ENCODE measurements around the gene KLHL26.
"Not testable (repeated sequence)": the region's sequence is repeated elsewhere in the genome, so short reads cannot be mapped to it uniquely, and the experiment has no call there.

The KLHL26 gene

DNA sequence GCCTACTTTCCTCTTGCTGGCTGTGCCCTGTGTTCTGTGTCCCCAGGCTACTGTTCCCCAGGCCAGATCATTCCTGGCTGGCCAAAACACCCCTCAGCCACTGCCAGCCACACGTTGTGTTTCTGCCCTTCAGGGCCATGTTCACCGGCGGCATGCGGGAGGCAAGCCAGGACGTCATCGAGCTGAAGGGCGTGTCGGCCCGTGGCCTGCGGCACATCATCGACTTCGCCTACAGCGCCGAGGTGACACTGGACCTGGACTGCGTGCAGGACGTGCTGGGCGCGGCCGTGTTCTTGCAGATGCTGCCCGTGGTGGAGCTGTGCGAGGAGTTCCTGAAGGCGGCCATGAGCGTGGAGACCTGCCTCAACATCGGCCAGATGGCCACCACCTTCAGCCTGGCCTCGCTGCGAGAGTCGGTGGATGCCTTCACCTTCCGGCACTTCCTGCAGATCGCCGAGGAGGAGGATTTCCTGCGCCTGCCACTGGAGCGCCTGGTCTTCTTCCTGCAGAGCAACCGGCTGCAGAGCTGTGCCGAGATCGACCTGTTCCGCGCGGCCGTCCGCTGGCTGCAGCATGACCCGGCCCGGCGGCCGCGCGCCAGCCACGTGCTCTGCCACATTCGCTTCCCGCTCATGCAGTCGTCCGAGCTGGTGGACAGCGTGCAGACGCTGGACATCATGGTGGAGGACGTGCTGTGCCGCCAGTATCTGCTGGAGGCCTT is 30.9 kb downstream of the KLHL26 start:
- no peak for FAIRE-seq

DNA sequence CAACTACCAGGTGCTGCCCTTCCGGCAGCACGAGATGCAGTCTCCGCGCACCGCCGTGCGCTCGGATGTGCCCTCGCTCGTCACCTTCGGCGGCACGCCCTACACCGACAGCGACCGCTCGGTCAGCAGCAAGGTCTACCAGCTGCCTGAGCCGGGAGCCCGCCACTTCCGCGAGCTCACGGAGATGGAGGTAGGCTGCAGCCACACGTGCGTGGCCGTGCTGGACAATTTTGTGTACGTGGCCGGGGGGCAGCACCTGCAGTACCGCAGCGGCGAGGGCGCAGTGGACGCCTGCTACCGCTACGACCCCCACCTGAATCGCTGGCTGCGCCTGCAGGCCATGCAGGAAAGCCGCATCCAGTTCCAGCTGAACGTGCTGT is 31.4 kb downstream of the KLHL26 start:
- no peak for FAIRE-seq

GRCh38 chr19:18668744-18669523 is 32.1 kb downstream of the KLHL26 start:
- no peak for FAIRE-seq

DNA sequence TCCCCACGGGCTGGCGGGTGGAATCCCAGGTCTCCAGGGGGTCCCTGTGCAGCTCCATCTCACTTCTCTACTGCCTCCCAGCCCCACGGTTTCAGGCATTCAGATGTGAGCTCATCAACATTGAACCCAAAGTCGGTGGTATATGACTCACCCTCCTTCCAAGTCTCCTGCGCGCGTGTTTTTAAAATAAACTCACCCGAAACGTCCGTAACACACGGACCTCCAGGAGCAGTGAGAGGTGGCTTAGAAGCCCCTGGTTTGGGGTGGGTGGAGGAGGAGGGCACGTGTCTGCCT is 32.6 kb downstream of the KLHL26 start:
- no peak for FAIRE-seq

DNA sequence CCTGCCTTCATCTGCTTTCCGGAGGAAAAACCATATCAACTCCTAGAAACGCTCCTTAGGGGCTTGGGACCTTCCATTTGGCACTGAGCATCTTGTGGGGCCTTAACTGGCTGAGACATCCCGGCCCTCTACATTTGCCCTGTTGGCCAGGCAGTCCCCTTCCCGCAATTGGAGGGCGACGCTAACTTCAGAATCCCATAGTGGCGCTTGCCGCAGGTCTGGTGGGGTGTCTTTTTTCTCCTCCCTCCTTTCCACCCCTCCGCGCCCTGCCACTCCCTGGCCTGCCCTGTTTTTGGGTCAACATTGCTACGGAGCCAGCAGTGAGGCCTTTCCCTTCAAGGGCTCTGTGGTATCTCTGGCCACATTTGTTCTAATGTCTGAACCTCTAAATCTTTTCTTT is 33.1 kb downstream of the KLHL26 start:
- FAIRE-seq, result no peak

- FAIRE-seq, result no peak
Observed at GRCh38 chr19:18670312-18670711, 33.5 kb downstream of the KLHL26 start.

DNA sequence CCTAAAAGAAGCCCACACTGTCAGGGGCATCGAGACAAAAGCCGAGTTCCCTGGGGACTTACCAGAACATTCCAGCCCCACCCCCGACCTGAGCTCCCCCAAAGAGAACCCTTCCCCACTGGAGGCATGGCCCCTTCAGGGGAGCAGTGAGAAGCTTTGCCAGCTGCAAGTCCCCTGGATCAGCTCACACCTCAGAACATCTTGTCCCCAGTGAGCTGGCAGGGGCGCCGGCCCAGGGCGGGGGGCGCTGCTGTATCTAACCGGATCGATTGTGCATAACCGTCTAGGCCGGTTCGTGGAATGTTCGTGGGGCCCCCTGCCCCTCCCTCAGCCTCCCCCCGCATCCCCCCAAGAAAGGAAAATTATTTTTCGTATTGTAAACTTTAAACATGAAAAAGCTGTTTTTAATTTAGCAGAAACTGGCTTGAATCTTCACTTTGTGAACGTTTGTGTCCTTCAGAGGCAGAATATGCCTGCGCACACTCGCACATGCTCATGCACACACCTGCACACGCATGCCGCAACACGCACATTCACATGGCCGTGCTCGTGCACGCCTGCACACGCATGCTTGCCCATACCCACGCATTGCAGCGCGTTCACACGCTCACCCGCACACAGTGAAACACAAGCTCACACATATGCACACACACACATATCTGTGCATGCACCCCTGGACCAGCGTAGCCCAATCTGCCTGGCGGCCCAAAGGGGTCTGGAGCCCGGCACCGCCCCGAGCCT is 34.6 kb downstream of the KLHL26 start:
- no peak for FAIRE-seq

GRCh38 chr19:18672044-18672451 is 35.2 kb downstream of the KLHL26 start:
- no peak for FAIRE-seq

GRCh38 chr19:18672606-18673337 is 35.9 kb downstream of the KLHL26 start:
- FAIRE-seq, result no peak

DNA sequence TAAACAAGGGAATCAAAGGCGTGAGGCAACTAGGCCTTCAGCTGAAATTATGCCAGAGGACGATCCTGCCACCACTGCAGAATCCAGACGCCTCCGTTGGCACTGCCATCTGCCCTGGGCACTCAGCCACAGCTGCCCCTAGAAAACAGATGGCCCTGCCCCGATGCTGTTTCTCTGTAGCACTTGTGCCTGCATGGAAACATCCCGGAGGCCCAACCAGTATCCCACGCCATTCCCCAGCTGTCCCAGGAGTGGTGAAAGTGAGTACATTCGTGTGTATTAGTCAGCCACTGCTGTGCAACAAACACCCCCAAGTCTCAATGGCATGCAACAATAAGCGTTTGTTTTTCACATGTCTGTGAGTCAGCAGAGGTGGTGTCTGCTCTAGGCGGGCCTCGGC is 37.8 kb downstream of the KLHL26 start:
- FAIRE-seq, result no peak

- FAIRE-seq, result no peak
Observed at GRCh38 chr19:18675779-18676178, 39.0 kb downstream of the KLHL26 start.

DNA sequence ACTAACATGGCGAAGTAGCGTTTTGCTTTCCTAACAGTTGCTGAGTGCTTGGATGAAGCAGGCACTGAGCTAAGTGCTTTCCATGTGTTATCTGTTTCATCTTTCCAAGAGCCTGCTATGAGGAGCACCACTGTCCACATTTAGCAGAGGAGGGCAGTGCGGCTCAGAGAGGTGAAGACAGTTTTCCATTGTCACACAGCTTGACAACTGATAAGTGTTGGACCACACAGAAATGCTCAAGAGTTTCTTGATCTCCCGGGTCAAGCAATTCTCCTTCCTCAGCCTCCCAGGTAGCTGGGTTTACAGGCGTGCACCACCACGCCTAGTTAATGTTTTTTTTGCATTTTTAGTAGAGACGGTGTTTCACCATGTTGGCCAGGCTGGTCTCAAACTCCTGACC is 39.9 kb downstream of the KLHL26 start:
- FAIRE-seq, result no peak

GRCh38 chr19:18677156-18677555 is 40.3 kb downstream of the KLHL26 start:
- FAIRE-seq, result no peak

DNA sequence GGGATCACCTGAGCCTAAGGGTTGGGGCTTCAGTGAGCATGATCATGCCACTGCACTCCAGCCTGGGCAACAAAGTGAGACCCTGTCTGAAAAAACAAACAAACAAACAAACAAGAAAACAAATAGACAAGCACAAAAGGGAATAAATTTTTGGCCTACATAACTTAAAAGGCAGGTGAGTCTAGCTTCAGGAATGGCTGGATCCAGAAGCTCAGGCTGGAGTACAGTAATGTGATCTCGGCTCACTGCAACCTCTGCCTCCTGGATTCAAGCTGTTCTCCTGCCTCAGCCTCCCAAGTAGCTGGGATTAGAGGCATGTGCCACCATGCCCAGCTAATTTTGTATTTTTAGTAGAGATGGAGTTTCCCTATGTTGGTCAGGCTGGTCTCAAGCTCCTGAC is 43.3 kb downstream of the KLHL26 start:
- not testable (repeated sequence) for FAIRE-seq

GRCh38 chr19:18682807-18683108 is 45.9 kb downstream of the KLHL26 start:
- FAIRE-seq, result no peak

GRCh38 chr19:18683109-18683957 is 46.5 kb downstream of the KLHL26 start, which contains the start of gene CRTC1:
Gene CRTC1, plus strand, starts transcription at chr19:18683680. Its CDS starts 23 bp downstream, at chr19:18683703.
- FAIRE-seq, result no peak

GRCh38 chr19:18683958-18684641 is 47.3 kb downstream of the KLHL26 start:
- FAIRE-seq, result no peak

GRCh38 chr19:18684642-18684993 is 47.8 kb downstream of the KLHL26 start:
- FAIRE-seq, result no peak

- no peak for FAIRE-seq
Observed at GRCh38 chr19:18685597-18686190, 48.9 kb downstream of the KLHL26 start.

DNA sequence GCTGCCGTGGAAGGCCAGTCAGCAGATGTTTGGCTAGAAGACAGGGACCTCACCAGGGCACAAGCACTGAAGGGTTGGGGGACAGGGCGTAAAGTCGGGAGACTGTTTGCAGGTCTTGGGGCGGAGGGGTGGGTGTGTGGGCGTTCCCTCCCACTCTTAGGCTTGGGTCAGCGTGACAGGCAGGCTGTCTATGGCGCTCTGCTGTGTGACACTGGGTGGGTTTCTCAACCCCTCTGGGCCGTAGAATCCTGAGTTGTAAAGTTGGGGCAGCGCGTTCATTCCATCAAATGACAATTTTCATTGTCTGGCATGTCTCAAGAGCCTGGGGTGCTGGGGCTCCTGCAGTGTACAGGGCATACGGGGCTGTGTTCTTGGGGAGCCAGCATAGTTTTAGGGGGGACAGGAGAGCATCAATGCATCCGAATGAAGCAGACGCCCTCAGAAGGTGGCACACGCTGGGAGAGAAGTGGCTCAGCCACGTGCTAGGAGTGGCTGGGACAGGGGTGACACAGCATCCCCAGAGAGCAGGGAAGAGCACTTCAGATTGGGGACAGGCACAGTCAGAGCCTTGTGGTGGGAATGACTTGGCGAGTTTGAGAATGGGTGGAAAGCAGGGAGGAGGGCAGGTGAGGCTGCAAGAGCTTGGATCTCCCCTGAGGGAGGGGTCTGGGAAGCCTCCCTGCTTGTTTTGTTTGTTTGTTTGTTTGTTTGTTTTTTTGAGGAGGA is 51.1 kb downstream of the KLHL26 start:
- FAIRE-seq, result no peak

DNA sequence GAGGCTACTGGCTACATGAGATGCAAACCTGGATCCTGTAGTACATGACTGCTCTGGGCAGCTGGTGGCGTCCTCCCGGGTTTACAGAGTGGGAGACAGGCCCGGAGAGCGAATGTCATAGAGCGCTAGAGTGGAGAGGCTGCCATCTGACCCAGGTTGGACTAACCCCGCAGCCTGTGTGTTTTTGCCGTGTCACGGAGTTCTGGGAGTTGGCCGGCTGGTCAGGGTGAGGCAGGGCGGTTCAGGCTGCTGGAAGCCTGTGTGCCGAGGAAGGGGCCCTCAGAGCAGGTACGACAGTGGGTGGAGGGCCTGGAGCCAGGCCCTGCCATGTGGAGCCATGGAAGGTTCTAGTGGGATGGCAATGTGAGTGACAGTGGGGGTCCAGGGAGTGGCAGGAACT is 59.2 kb downstream of the KLHL26 start:
- no peak for FAIRE-seq
